ENCODE measurements around the gene SLC35E2B.

- TF ChIP-seq CTCF (IDR thresholded peaks at IDR 0.05) (no peak), EP300 (IDR thresholded peaks at IDR 0.05) (no peak)
These were observed 21.7 kb downstream of the SLC35E2B start for GRCh38 chr1:1670866-1671265.

Data from upper lobe of left lung (tissue), 4 donors.